Omental fat pad (tissue), 4 donors: ENCODE measurements around the gene KCNJ9. TPM values are rescaled to one million over a fixed set of nuclear protein-coding genes. Genes with fewer than 3 reads are reported as not detected.
A peak's percentile ranks its signal among the peaks of the same experiment; 100 is the strongest.

ENCODE experiments used
- ATAC-seq: fragments of 150-250 bp; one replicate; pipeline ENCODE4 v1.9.1; 2016; ENCODE audit warnings: mild to moderate bottlenecking, moderate library complexity; ENCODE audit not compliant: low FRiP score
- DNase-seq: peaks from one replicate; pipeline ENCODE4 v3.0.0-alpha.2; 2019; ENCODE audit warnings: low spot score
- total RNA-seq, 4 donors: library from RNA; depleted of rRNA; stranded (reverse); fragments of >200 nt; gene quantifications; one replicate each; pipeline ENCODE4 v1.1.0, GENCODE V29; 2016
- TF ChIP-seq, protein P1 (sequence below), 3 donors: fragments of 450-650 bp; IDR thresholded peaks; one replicate each; pipeline ENCODE4 v1.5.1; 2016 to 2017; ENCODE audit warnings: antibody characterized with exemption in 3 of 3, mild to moderate bottlenecking in 3 of 3, moderate library complexity in 2 of 3

The KCNJ9 gene
- total RNA-seq, 4 donors from 2014 or later: not detected

DNA sequence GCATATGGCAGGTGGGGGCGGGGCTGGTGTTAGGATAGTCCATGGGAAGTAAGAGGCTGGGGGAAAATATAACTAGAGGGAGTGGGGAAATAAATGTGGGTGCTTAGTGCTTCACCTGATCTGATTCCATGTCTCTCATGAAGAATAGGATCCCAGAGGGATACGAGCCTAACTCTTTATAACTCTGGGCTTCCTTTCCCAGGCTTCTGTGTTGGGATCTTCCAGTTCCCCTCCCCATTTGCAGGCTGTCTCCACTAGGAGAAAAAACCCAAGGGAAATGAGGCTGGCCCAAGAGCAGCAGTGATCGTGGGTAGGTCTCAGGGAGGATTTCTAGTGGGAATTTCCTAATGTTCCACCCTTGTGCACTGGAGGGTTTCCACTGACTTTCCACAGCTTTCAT, 1.6 kb downstream of the KCNJ9 start:
- DNase-seq: no peak
- TF ChIP-seq, protein P1, sequence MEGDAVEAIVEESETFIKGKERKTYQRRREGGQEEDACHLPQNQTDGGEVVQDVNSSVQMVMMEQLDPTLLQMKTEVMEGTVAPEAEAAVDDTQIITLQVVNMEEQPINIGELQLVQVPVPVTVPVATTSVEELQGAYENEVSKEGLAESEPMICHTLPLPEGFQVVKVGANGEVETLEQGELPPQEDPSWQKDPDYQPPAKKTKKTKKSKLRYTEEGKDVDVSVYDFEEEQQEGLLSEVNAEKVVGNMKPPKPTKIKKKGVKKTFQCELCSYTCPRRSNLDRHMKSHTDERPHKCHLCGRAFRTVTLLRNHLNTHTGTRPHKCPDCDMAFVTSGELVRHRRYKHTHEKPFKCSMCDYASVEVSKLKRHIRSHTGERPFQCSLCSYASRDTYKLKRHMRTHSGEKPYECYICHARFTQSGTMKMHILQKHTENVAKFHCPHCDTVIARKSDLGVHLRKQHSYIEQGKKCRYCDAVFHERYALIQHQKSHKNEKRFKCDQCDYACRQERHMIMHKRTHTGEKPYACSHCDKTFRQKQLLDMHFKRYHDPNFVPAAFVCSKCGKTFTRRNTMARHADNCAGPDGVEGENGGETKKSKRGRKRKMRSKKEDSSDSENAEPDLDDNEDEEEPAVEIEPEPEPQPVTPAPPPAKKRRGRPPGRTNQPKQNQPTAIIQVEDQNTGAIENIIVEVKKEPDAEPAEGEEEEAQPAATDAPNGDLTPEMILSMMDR (IDR thresholded peaks at IDR 0.05): no peak
- no peak for ATAC-seq

DNA sequence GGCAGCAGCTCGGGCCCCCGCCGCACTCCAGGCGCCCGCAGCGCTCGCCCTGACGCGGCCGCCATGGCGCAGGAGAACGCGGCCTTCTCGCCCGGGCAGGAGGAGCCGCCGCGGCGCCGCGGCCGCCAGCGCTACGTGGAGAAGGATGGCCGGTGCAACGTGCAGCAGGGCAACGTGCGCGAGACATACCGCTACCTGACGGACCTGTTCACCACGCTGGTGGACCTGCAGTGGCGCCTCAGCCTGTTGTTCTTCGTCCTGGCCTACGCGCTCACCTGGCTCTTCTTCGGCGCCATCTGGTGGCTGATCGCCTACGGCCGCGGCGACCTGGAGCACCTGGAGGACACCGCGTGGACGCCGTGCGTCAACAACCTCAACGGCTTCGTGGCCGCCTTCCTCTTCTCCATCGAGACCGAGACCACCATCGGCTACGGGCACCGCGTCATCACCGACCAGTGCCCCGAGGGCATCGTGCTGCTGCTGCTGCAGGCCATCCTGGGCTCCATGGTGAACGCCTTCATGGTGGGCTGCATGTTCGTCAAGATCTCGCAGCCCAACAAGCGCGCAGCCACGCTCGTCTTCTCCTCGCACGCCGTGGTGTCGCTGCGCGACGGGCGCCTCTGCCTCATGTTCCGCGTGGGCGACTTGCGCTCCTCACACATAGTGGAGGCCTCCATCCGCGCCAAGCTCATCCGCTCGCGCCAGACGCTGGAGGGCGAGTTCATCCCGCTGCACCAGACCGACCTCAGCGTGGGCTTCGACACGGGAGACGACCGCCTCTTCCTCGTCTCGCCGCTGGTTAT, 2.8 kb downstream of the KCNJ9 start:
- TF ChIP-seq, protein P1 (IDR thresholded peaks at IDR 0.05): peak in 1 of 3 donors; percentile 3
- ATAC-seq (no peak), DNase-seq (no peak)

GRCh38 chr1:160084771-160085321, 3.5 kb downstream of the KCNJ9 start:
- TF ChIP-seq, protein P1 (IDR thresholded peaks at IDR 0.05): no peak
- DNase-seq (no peak), ATAC-seq (no peak)

- TF ChIP-seq, protein P1 (IDR thresholded peaks at IDR 0.05): peak in 1 of 3 donors; percentile 20
- peak; percentile 54 for DNase-seq
- peak; percentile 39 for ATAC-seq
Observed at GRCh38 chr1:160085686-160086455, 4.5 kb downstream of the KCNJ9 start.

GRCh38 chr1:160086456-160086892, 5.1 kb downstream of the KCNJ9 start:
- no peak for DNase-seq
- TF ChIP-seq, protein P1 (IDR thresholded peaks at IDR 0.05): no peak
- no peak for ATAC-seq

DNA sequence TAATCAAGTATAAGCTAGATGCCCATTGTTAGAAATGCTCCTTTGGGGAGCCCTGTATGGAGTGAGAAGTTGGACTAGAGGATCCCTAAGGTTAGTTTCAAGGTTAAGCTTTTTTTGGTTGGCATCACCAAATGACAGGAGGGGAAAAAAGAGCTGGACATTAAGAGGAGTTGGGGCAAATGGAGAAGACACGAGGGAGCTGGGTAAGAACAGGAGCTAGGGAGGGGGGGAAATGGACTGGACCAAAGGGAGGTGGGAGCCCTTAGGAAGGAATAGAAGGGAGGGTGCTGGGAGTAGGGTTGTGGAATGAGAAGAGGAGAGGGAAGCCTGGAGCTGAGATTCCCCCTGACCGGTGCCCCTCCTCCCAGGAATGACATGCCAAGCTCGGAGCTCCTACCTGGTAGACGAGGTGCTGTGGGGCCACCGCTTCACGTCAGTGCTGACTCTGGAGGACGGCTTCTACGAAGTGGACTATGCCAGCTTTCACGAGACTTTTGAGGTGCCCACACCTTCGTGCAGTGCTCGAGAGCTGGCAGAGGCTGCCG, 5.9 kb downstream of the KCNJ9 start:
- ATAC-seq (no peak), DNase-seq (no peak)
- TF ChIP-seq, protein P1 (IDR thresholded peaks at IDR 0.05): no peak
